NCI-H1694 treated with DMSO at 0.1 percent for 48 hours (cell line): ENCODE data around the gene ENG.
A peak's percentile ranks its signal among the peaks of the same experiment; 100 is the strongest.
"Not testable (repeated sequence)": the region's sequence is repeated elsewhere in the genome, so short reads cannot be mapped to it uniquely, and the experiment has no call there.

Source experiments
- DNase-seq: peaks from one replicate; lab custom pipeline; 2025; lab: John Stamatoyannopoulos, UW

The ENG gene

DNA sequence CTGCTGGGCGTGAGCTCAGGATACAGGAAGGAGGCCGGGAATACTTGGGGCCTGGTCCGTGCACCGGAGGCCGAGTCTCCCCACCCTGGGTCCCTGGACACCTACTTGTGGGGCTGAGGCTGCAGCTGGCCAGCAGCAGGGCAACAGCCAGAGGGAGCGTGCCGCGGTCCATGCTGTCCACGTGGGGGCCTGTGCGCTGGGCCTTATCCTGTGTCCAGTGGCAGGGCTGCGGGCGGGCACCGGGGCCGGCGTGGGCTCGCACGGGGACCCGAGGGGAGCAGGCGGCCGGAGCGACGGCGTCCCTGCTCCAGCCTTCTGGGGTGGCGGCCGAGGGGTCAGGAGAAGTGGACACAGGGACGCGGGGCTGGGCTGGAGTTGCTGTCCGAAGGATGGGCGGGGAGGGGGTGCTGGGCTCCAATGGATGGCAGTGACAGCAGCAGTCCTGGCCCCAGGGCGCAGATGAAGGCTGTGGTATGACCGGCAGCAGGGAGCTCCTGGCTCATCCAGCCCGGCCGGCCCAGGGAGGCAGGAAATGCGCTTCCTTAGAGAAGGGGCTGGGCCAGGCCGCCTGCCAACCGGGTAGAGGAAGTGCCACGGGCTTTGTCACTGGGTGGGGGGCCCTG, at the start of gene ENG:
Gene ENG, minus strand, starts transcription at position 475 of the 623 bp plus-strand sequence. Its CDS starts 303 bp downstream, at position 172.
- no peak for DNase-seq

DNA sequence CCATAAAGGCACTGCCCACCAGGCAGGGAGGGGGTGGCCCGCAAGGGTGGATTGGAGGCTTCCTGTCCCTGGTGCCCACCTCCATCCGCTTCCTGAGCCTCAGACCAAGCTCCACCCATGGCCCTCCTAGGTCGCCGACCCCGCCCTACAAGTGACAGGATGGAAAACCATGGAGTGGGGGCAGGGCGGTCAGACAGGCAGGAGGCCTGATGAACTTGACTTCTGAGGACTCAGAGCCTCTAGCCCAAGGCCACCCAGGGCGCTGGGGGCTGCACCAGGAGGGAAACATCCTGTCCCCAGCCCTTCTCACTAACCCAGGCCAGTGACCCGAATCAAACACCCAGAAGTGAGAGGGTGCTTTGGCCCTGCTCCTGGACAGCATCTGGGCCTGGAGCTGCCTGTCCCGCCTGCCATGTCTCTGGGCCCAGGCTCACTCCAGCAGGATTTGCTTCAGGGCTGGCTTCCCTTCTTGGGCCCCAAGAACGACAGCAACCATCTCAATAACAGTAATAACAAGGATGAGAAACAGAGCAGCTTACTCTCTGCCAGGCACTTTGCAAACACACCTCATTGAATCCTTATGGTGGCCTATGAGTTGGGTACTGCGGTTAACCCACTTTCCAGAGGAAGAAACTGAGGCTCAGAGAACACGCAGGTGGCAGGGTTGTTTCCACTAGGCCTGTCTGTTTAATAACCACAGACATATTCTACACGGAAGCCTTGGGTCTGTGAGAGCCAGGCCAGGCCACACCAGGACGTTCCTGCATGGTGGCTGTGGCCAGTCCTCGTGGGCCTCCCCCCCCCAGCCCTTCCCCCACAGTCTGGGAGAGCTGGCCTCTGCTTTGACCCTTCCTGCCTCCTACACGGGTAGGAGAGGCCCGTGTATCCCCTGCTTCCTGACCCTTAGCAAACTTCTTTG, 49.4 kb upstream of the ENG start:
- no peak for DNase-seq

DNA sequence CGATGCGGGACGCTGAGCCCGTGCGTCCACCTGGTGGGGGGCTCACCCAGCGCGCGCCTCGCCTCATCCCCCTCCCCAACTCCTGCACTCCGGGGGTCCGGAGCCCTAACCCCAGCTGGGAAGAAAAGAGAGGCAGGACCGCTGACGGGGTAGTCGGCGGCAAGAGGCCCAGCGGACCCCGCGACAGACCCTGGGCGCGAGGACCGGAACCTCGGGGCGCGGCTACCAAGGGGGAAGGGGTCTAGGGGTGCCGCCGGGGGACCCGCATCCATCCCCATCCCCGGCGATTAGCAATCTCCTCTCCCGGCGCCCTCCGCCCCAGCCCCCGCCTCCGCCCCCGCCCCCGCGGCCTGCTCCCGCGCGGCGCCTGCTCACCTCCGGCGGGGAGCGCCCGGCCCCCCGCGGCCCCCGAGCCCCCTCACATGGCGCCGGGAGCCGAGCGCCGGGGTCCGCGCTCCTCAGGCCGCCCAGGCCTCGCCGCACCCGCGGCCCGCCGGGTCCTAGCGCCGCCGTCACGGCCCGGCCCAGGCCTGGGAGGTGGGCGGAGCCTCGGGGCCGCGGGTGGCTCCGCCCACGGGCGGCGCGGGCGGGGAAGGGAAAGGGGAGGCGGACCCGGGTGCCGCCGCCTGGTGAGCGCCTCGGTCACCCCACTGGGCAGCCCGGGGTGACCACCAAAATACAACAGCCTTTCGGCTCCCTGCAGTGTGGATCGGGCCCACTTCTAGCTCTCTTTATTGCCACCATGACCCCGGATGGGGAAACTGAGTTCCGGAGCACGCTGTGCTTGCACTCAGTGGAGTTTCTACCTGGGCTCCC, 44.9 kb upstream of the ENG start, which contains the start of gene ST6GALNAC6:
Gene ST6GALNAC6, minus strand, starts transcription at position 476 of the 816 bp plus-strand sequence. CDS start 1,622 bp downstream, outside the sequence.
- DNase-seq = peak; percentile 15

GRCh38 chr9:127898433-127899127, 44.1 kb upstream of the ENG start:
- no peak for DNase-seq

GRCh38 chr9:127897193-127897692, 42.8 kb upstream of the ENG start:
- DNase-seq = no peak

DNA sequence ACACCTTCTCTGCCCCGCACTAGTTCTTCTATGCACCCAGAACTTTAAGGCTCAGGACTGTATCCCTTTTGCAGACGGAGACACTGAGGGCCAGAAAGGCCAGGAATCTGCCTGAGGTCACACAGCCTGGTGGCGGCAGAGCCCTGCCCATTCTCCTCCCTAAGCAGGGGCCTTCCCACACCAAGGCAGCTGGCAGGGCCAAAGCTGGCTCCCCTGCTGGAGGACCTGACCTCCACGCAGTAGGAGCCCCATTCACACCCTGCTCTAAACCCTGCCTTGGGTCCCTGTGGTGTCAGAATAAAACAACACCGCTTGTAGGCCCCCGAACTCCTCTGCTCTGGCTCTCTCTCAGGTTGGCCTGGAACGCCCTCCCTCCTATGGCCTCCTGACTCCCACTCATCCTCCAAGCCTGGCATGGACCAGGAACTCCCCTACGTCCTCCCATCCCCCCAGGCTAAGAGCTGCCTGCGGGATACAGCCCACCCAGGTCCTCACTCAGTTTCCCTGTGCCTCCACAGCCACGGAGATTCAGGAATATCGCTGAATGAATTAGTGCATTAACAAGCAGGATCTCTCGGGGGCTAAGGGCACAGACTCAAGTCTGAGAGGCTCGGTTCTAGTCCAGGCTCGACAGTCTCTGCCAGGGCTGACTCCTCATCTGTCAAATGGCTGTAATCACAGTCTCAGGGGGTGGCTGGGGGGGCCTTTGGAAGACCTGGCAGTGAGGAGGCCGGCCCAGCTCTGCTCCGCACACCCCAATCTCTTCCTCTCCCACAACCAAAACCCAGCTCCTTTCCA, 42.1 kb upstream of the ENG start:
- no peak for DNase-seq

DNA sequence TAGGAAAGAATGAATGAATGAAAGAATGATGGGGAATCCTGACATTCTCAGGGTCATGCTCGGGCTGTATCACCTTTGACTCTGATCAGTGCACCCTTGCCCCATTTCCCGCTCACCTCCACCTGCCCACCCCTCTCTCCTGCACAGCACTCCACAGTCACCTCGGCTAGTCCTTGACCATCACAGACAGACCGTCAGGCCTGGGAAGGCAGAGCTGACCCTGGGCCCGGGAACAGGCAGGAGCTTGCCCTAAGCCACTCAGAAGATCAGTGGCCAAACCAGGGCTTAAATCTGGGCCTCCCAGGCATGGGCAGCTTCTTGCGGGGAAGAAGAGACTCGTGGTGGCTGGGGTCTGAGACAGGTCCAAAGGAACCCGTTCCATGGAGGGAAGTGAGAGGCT, 41.4 kb upstream of the ENG start:
- no peak for DNase-seq

DNA sequence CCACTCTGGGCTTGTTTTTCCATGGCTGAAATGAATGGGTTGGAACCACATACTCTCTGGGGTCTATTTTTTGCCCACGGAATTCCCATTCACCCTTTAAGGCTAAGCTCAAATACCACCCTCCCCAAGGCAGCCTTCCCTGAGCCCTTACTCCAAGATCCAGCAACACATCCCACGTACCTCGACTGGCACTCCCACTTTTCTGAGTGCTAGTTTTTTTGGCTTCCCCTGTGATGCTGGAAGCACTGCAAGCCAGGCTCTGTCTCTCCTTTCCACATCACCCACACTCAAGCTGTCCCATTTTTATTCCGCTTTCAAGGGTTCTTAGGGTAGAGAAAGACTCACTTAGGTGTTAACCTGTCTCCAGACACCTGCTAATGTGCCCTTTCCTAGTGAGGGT, 38.9 kb upstream of the ENG start:
- DNase-seq = no peak

GRCh38 chr9:127892831-127893230, 38.4 kb upstream of the ENG start:
- no peak for DNase-seq

DNA sequence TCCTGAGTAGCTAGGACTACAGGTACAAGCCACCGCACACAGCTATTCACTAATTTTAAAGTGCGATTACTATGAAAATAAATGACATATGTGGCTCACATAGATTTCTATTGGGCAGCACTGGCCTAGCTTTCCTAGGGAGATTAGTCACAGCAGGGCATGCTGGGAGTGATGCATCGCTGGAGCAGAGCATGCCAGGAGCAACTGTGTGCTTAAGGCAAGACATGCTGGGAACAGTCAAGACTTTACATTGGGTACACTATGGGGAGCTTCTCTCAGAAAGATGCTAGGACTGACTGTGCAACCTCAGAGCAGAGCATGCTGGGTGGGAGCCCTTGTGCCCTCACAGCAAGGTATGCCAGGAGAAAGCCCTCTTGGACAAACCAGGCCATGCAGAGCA, 35.6 kb upstream of the ENG start:
- DNase-seq = no peak

GRCh38 chr9:127887792-127888191, 33.3 kb upstream of the ENG start:
- DNase-seq = no peak

DNA sequence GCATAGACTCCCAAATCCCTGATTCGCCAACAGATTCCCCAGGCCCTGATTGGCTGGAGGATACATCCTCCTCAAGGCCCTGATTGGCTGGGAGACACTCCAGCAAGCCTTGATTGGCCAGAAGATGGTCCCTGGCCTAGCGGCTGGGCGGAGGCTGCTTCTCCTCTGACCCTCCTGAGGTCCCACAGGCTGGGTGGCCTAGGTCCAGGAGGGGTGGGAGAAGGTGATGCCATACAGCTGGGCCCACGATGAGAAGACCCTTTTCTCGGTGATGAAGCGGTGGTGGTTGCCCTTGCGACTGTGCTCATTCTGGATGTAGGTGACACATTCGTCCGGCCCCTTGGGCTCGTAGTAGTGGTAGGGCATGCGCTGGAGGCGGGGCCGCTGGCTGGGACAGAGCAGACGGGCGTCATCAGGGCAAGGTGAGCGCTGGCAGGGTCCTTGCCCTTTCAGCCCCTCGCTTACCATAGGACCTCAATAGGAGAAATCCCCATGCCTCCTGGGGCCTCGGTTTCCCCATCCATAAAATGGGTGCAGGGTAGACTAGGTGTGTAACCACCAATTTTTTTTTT, 32.0 kb upstream of the ENG start:
- DNase-seq = no peak

GRCh38 chr9:127885508-127886281, 31.2 kb upstream of the ENG start:
- DNase-seq = no peak

DNA sequence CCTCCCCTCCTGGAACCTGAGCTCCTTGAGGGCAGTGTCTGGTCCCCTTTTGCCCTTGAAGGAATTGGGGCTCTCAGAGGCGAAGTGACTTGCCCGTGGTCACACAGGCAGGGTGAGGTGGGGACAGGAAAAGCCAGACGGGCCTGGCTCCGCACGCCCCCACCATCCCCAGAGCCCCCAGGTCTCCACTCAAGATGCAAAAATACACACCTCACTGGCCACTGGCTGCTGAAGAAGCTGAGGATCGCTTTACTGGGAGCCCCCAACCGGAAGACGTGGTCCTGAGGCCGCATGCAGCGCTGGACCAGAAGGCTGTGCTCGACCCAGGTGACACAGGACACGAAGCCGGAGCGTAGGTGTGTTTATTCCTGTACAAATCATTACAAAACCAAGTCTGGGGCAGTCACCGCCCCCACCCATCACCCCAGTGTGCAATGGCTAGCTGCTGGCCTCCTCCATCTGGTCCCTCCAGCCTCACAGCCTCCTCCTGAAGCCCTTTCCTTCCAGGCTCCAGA, 30.6 kb upstream of the ENG start:
- DNase-seq = no peak

DNA sequence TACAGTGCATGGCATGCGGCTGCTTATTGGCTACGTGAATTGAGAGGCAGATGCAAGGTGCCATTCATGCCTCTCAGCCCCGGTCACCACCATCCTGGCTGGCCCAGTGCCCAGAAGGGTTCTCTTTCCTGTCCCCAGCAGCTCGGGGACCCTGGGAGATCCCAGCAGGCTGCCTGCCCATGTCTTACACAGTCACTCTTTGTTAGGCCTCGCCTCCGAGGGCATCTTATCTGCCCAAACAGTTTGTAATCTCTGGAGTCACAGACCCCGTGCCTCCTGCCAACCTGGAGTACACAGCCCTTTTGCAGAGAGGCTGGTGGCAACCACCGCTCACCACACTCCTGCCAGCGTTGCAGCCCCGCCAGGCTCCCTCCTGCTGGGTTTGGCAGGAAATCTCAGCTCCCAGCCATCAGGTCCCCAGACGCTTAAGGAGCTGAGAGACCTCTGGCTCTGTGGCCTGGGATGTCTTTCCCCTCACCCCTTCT, 30.0 kb upstream of the ENG start:
- no peak for DNase-seq

DNA sequence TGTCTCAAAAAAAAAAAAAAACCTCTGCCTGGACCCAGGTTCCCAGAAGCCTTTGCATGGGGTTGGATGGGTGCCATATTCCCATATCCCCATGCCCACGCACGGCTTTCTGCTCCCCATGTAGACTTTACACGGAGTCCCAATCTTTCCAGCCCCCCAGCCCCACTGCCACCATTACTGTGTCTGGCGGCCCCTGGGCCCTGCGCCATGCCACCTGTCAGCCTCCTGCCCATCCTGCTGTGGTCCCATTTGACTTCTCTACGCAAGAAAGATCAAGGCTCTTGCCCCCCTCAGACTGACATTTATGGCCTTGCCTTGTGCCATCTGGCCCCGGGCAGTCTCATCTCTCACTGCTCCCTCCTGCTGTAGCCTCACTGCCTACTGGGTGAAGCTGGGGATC, 29.5 kb upstream of the ENG start:
- DNase-seq = peak; percentile 91

DNA sequence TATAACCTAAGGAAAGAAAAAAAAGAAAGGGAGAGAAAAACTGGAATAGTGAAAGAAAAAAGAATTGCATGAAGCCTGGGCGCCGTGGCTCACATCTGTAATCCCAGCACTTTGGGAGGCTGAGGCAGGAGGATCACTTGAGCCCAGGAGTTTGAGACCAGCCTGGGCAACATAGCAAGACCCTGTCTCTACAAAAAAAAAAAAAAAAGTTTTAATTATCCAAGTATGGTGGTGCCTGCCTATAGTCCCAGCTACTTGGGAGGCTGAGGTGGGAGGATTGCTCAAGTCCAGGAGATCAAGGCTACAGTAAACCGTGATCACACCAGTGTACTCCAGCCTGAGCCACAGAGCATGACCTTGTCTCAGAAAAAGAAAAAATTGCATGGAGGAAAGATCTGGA, 27.3 kb upstream of the ENG start:
- not testable (repeated sequence) for DNase-seq

DNA sequence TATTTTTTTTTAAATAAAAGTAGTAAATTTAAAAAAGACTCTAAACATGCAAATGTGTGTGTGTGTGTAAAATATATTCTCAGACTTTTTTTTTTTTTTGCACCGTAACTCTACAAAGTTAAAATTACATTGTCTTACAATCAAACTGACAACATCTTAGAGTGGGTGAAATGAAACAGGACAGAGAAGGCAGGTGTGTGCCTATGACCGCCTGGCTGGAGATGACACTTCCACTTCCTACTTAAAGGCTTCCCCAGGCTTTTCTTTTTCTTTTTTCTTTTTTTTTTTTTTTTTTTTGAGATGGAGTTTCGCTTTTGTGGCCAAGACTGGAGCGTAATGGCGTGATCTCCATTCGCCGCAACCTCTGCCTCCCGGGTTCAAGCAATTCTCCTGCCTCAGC, 25.7 kb upstream of the ENG start:
- no peak for DNase-seq
